NCI-H2171 (cell line): ENCODE data around the gene ZCCHC18.
"Not testable (repeated sequence)": the region's sequence is repeated elsewhere in the genome, so short reads cannot be mapped to it uniquely, and the experiment has no call there.

Source experiments
- DNase-seq: peaks from one replicate; lab custom pipeline; 2025; lab: John Stamatoyannopoulos, UW

Gene ZCCHC18

DNA sequence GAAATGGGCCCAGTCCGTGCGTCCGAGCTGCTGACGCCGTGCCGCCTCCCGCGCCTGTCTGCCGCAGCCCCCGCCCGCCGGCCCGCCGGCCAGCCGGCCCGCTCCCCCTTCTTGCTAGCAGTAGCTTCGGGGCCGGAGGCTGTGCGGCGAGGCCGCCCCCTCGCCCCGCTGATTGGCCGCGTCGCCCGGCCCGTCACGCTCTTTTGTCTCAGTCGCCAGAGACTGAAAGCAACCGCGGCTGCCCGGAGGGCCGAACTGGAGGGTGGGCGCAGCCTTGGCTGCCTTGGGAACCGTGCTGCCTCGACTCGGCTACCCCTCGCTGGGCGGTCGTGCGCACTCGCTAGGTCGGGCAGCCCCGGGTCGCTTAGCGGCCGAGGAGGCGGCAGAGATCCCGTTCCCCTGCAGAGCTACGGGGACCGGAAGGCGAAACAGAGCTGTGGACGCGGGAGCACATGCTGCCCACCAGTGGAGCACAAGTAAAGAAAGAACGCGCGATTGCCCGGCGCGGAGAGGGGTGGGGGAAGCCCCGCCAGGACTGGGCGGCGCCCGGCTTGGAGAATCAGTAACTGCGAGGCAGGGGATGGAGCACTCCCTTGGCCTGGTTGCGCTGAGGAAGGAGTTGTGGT is at the start of gene ZCCHC18:
ZCCHC18 (plus strand) TSS at position 198 of the 626 bp plus-strand sequence. CDS start 1,589 bp downstream, outside the sequence.
- peak; percentile 14 for DNase-seq

DNA sequence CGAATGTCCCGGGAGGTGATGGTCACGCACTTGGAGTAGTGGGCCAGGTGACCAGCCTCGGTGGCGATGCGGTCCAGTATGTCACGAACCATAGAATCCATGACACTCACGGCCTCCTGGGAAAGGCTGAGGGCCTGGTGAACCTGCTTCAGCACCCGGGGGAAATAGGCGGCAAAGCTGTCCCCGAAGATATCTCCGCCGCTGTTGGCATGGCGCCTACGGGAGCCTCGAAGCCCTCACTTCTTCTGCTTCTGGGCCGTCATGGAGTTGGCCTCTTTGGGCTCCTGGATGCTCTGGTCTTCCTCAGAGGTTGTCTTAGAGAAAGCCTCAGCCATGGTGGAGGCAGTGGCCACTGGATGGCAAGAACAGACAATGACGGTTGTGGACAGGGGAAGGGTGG is 49.7 kb upstream of the ZCCHC18 start:
- not testable (repeated sequence) for DNase-seq

- not testable (repeated sequence) for DNase-seq
Measured at GRCh38 chrX:104075778-104076445, 36.4 kb upstream of the ZCCHC18 start, which contains the start of gene TMSB15C. TSS of gene TMSB15C (minus strand) at chrX:104076236.

GRCh38 chrX:104077854-104078253 is 34.5 kb upstream of the ZCCHC18 start:
- DNase-seq, result not testable (repeated sequence)

GRCh38 chrX:104084063-104084462 is 28.3 kb upstream of the ZCCHC18 start:
- DNase-seq, result no peak

GRCh38 chrX:104084534-104085277 is 27.6 kb upstream of the ZCCHC18 start:
- no peak for DNase-seq

DNA sequence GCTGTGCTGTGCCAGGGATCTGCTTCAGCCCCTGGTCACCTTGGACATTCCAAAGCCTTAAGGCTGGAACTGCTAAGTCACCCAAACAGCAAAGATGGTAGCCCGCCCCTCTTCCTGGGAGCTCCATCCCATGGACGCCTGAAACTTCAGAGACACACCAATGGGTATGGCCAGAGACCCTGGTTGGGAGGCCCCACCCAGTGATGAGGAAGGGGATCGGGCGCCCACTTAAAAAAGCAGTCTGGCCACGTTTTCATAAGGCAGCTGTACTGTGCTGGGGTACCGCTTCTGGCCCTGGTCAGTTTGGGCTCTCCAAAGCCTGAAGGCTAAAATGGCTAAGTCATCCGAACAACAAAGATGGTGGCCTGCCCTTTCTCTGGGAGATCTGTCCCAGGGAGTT is 26.8 kb upstream of the ZCCHC18 start:
- DNase-seq, result no peak

GRCh38 chrX:104085919-104086318 is 26.4 kb upstream of the ZCCHC18 start:
- no peak for DNase-seq

- peak; percentile 15 for DNase-seq
Measured at GRCh38 chrX:104098151-104098808, 14.0 kb upstream of the ZCCHC18 start.

DNA sequence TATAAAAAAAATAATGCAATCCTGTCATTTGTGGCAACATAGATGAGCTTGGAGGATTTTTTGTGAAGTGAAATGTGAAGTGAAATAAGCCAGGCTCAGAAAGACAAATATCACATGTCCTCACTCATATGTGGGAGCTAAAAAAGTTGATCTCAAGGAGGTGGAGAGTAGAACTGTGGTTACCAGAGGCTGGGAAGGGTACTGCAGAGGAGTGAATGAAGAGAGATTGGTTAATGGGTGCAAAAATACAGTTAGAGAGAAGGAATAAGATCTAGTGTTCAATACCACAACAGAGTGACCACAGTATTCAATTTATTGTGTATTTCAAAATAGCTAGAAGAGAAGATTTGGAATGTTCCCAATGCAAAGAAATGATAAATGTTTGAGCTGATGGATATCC is 13.4 kb upstream of the ZCCHC18 start:
- DNase-seq, result no peak

DNA sequence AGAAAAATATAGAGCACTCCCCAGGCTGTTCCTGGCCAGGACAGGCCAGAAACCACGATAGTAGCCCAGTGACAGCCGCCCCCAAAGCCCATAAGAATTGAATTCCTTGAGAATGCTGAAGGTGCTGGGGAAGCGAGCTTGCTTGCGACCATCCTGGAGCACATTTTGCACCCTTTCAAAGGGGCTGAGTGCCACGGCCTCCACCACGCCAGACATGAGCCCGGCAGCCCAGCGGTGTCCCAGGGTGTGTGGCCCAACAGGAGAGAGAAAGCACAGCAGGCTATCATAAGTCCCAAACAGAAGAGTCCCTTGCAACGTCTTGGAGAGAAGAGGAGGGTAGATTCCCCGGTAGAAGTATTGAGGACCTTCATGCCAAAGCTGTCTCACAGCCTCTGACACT is 7.6 kb upstream of the ZCCHC18 start:
- DNase-seq, result no peak

GRCh38 chrX:104105330-104106262 is 6.7 kb upstream of the ZCCHC18 start:
- DNase-seq, result no peak

- no peak for DNase-seq
Measured at GRCh38 chrX:104108955-104109354, 3.4 kb upstream of the ZCCHC18 start.

DNA sequence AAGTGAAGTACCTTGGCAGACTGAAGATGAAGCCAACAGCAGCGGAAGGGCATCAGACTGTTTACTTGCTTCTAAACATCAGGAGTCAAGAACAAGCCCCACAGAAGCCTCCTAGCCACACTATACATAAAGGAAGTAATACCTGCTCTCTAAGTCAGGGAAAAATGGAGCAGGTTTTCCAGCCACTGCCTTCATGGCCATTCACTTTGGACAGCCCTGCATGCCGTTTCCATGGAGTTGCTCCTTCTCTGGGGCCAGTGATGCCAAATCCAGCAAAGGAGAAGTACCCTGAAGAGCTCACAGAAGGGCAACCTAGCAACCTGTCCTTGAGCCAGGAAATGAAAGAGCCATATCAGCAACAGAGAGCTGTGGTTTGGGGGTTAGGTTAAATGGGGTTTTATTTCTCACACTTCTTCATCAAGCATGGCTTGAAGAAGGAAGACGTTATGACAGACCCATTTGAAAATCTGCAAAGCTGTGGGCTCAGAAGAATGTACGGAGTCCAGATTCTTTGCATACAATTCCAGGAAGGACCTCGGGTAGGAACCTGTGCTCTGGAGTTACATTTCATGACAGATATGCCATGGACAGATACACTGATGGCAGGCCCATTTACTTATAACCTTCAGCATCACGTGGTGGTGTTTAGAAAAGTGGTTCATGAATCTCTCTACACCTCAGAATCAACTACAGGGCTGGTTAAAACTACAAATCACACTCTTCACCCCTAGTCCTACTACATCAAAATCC is 1.7 kb upstream of the ZCCHC18 start:
- not testable (repeated sequence) for DNase-seq

DNA sequence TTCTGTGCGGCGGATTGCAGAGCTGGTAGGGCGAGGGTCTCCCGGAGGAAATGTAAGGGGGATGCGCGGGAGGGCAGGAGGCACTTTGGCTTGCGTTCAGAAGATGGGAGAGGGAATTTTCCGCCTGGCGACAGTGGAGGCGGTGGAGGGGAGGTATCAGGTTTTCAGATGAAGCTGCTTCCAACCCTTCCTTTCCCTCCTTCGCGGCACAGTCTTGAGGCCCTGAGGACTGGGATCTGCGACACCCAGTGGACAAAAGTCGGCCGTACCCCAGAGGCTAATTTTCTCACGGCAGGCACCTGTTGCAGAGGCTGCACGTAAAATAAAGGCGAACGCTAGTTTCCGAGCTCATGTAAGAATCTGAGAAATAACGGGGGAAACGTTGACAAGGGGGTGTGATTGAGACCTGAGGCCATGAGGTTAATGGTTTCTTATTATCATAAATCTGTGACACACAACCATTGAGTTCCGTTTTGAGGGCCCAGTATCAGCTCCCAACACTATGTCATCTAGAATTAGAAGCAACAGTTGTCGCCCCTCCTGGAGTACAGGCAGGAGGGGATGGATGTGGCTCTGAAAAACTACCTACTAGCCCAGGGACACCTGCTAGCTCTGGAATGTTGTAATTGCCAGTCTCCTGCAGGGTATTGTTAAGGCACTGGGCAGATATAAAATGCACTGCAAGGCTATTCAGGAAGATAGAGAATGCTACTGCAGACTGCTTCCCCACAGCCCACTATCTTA is 1.1 kb downstream of the ZCCHC18 start:
- peak; percentile 62 for DNase-seq

- no peak for DNase-seq
Measured at GRCh38 chrX:104117759-104118158, 5.4 kb downstream of the ZCCHC18 start.

DNA sequence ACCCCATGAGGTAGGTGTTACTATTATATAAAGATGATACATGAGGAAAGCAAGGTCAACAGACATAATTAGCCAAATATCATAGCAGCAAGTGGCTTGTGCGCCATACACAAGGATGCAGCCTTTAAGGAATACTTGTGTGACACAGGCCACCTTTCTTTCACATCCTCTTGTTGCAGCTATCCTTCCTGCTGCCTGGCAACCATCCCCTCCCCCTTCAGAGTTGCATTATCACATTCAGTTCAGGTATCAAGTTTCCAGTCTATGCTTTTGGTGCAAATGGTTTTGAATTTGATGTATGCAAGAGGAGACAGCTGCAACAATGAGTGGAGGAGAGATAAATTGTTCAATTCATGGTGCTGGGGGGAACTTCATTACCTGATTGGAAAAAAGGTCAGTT is 6.4 kb downstream of the ZCCHC18 start:
- DNase-seq, result peak; percentile 1

GRCh38 chrX:104122829-104123228 is 10.5 kb downstream of the ZCCHC18 start:
- DNase-seq, result no peak

- no peak for DNase-seq
Measured at GRCh38 chrX:104126856-104127255, 14.5 kb downstream of the ZCCHC18 start.

GRCh38 chrX:104130808-104131207 is 18.5 kb downstream of the ZCCHC18 start:
- DNase-seq, result no peak
